Measurements from ENCODE around the gene SRGAP2B. TPM values are rescaled to one million over a fixed set of nuclear protein-coding genes. Genes with fewer than 3 reads are reported as not detected.
"Not testable (repeated sequence)": the region's sequence is repeated elsewhere in the genome, so short reads cannot be mapped to it uniquely, and the experiment has no call there.

The SRGAP2B gene
- 34.9 and 37.8 TPM in 2 replicates for total RNA-seq (2014; rRNA removed; shearing (Covaris generic))
- 25.7 and 29.0 TPM in 2 replicates for polyA plus RNA-seq (2015; cell fraction: cytosol; rRNA removed)
- 24.2 and 28.3 TPM in 2 replicates for polyA plus RNA-seq (2015; cell fraction: nucleus; rRNA removed)

- DNase-seq (ENCODE audit: low read depth), result not testable (repeated sequence)
Measured at GRCh38 chr1:145095284-145096057, at the start of gene SRGAP2B, which contains the start of gene FAM72D. SRGAP2B (minus strand) TSS chr1:145095328; CDS start chr1:145092901, 2,427 bp downstream. FAM72D (plus strand) TSS chr1:145095974; CDS start chr1:145096848, 874 bp downstream.

GRCh38 chr1:145144264-145144913 is 49.3 kb upstream of the SRGAP2B start:
- DNase-seq (ENCODE audit: low read depth), result not testable (repeated sequence)

GRCh38 chr1:145140549-145140948 is 45.4 kb upstream of the SRGAP2B start:
- not testable (repeated sequence) for DNase-seq (ENCODE audit: low read depth)

GRCh38 chr1:145134476-145134875 is 39.3 kb upstream of the SRGAP2B start:
- not testable (repeated sequence) for DNase-seq (ENCODE audit: low read depth)

- peak; percentile 10 for DNase-seq (ENCODE audit: low read depth)
Measured at GRCh38 chr1:145128697-145129469, 33.8 kb upstream of the SRGAP2B start.

GRCh38 chr1:145127144-145127543 is 32.0 kb upstream of the SRGAP2B start:
- not testable (repeated sequence) for DNase-seq (ENCODE audit: low read depth)

- DNase-seq (ENCODE audit: low read depth), result not testable (repeated sequence)
Measured at GRCh38 chr1:145125112-145125511, 30.0 kb upstream of the SRGAP2B start.

- DNase-seq (ENCODE audit: low read depth), result not testable (repeated sequence)
Measured at GRCh38 chr1:145123992-145124641, 29.0 kb upstream of the SRGAP2B start.

- not testable (repeated sequence) for DNase-seq (ENCODE audit: low read depth)
Measured at GRCh38 chr1:145123062-145123395, 27.9 kb upstream of the SRGAP2B start.

GRCh38 chr1:145122344-145123061 is 27.4 kb upstream of the SRGAP2B start:
- not testable (repeated sequence) for DNase-seq (ENCODE audit: low read depth)

GRCh38 chr1:145119842-145120241 is 24.7 kb upstream of the SRGAP2B start:
- DNase-seq (ENCODE audit: low read depth), result not testable (repeated sequence)

- DNase-seq (ENCODE audit: low read depth), result not testable (repeated sequence)
Measured at GRCh38 chr1:145115587-145116493, 20.7 kb upstream of the SRGAP2B start.

GRCh38 chr1:145114560-145115057 is 19.5 kb upstream of the SRGAP2B start:
- DNase-seq (ENCODE audit: low read depth), result not testable (repeated sequence)

- DNase-seq (ENCODE audit: low read depth), result not testable (repeated sequence)
Measured at GRCh38 chr1:145112703-145113102, 17.6 kb upstream of the SRGAP2B start.

GRCh38 chr1:145111674-145112073 is 16.5 kb upstream of the SRGAP2B start:
- not testable (repeated sequence) for DNase-seq (ENCODE audit: low read depth)

GRCh38 chr1:145103294-145103693 is 8.2 kb upstream of the SRGAP2B start:
- DNase-seq (ENCODE audit: low read depth), result not testable (repeated sequence)

- DNase-seq (ENCODE audit: low read depth), result not testable (repeated sequence)
Measured at GRCh38 chr1:145101725-145102124, 6.6 kb upstream of the SRGAP2B start.

GRCh38 chr1:145094655-145095211 is 395 bp downstream of the SRGAP2B start:
- not testable (repeated sequence) for DNase-seq (ENCODE audit: low read depth)
